Gastrocnemius medialis (tissue), 4 donors: ENCODE measurements around the gene WSCD2. TPM values are rescaled to one million over a fixed set of nuclear protein-coding genes. Genes with fewer than 3 reads are reported as not detected.

Source experiments
- ATAC-seq, 2 donors: fragments of 150-250 bp; one replicate each; pipeline ENCODE4 v1.9.1; 2016
- DNase-seq, 2 donors: peaks; one replicate each; pipeline ENCODE4 v3.0.0-alpha.2; 2019
- H3K27ac ChIP-seq, 4 donors: fragments of 200-600 bp; sonication (generic); 1 replicate in 1 of 4; 2 replicates in 3 of 4; pipeline ENCODE4 v1.5.1; 2016 to 2018; ENCODE audit warnings: mild to moderate bottlenecking in 2 of 4, moderate library complexity in 1 of 4
- H3K27me3 ChIP-seq, 3 donors: fragments of 200-600 bp; sonication (generic) in 2 of 3; 1 replicate in 1 of 3; 2 replicates in 2 of 3; pipeline versions ENCODE4 v1.5.1 to v1.6.0; 2016 to 2019; ENCODE audit warnings: mild to moderate bottlenecking in 1 of 3, moderate library complexity in 1 of 3
- H3K36me3 ChIP-seq, 2 donors: fragments of 200-600 bp; sonication (generic) in 1 of 2; one replicate each; pipeline ENCODE4 v1.5.1; 2017 to 2018
- H3K4me1 ChIP-seq, 2 donors: fragments of 200-600 bp; sonication (generic) in 1 of 2; one replicate each; pipeline ENCODE4 v1.5.1; 2016 to 2017; ENCODE audit warnings: mild to moderate bottlenecking in 2 of 2
- H3K4me3 ChIP-seq, 4 donors: fragments of 200-600 bp; sonication (generic) in 3 of 4; 1 replicate in 1 of 4; 2 replicates in 3 of 4; pipeline ENCODE4 v1.5.1; 2016 to 2019; ENCODE audit warnings: mild to moderate bottlenecking in 2 of 4
- H3K9me3 ChIP-seq, 3 donors: fragments of 200-600 bp; sonication (generic) in 2 of 3; 1 replicate in 1 of 3; 2 replicates in 2 of 3; pipeline ENCODE4 v1.5.1; 2016 to 2019
- CTCF ChIP-seq, 5 experiments: fragments of 450-650 bp in 3 of 5; fragments of 200-600 bp in 2 of 5; sonication (generic) in 2 of 5; IDR thresholded peaks in 4 of 5; conservative IDR thresholded peaks in 1 of 5; 1 replicate in 4 of 5; 2 replicates in 1 of 5; pipeline ENCODE4 v1.5.1; 2016 to 2019; ENCODE audit warnings: antibody characterized with exemption in 5 of 5, mild to moderate bottlenecking in 3 of 5, moderate library complexity in 3 of 5
- POLR2A ChIP-seq, 2 donors: fragments of 450-650 bp; IDR thresholded peaks; one replicate each; pipeline ENCODE4 v1.6.1; 2017; ENCODE audit warnings: antibody characterized with exemption in 2 of 2, mild to moderate bottlenecking in 2 of 2, moderate library complexity in 2 of 2
- in situ Hi-C, 4 donors: fragments of 200-750 bp; cut with MboI; loops; one replicate each; pipeline versions ENCODE4 v1.15.0 to v1.8.0; 2017; ENCODE audit warnings: low sequenced_read_pairs in 4 of 4
- intact Hi-C: fragments of 100-400 bp; cut with DNase I; formaldehyde crosslinking; loops from one replicate; pipeline ENCODE4 v1.15.1; 2023; ENCODE audit warnings: low total_unique reads
- total RNA-seq, 4 donors: library from RNA; depleted of rRNA; stranded (reverse); fragments of >200 nt; gene quantifications; one replicate each; pipeline versions ENCODE4 v1.1.0 to v1.2.3, GENCODE V29; 2016

Gene WSCD2
- total RNA-seq, 4 donors from 2014 or later: 0.10 TPM; not detected in 3

GRCh38 chr12:108289350-108290161, 160.5 kb downstream of the WSCD2 start:
- H3K27ac ChIP-seq: peak overlapping the region in 3 of 4 donors; percentile 25 to 63 (median 59)
- TF ChIP-seq POLR2A (IDR thresholded peaks at IDR 0.05) (no peak), CTCF (IDR thresholded peaks at IDR 0.05 in 4 of 5, conservative IDR thresholded peaks at IDR 0.05 in 1 of 5) (no peak)
- peak; percentile 52 to 67 for DNase-seq
- peak; percentile 78 to 84 for ATAC-seq
- in situ Hi-C loops: no loop called here
- no peaks in the 10 kb centered on the region for H3K27me3 ChIP-seq
- H3K9me3 ChIP-seq: no peaks in the 10 kb centered on the region
- no peak overlapping the region for H3K4me3 ChIP-seq
- intact Hi-C loops: no loop called here
- peaks cover 0 to 5% of the 10 kb centered on the region in 2 donors for H3K4me1 ChIP-seq
- H3K36me3 ChIP-seq: no peaks in the 10 kb centered on the region

DNA sequence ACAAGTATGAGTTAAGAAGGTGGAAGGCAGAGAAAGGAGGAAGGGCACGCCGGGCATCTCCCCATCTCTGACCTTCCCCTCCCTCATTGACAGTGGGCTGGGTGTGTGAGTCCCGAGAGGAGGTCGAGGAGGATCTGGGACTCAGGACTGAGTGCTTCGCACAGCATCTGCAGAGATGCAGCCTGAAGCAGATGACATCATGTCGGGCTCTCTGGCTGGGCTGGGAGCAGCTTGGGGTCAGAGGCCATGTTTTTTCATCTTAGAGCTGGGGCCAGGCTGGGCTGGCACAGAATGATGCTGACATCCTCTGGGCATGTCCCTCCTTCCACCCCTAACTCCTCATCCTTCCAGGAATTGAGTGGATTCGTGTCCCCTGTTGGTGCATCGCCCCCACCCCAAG, 166.6 kb downstream of the WSCD2 start:
- intact Hi-C loops (no loop called here), in situ Hi-C loops (no loop called here)
- Histone ChIP-seq H3K27me3 (no peaks in the 10 kb centered on the region), H3K36me3 (no peaks in the 10 kb centered on the region), H3K4me1 (no peaks in the 10 kb centered on the region), H3K9me3 (no peaks in the 10 kb centered on the region), H3K27ac (no peak overlapping the region), H3K4me3 (no peak overlapping the region)
- TF ChIP-seq CTCF (IDR thresholded peaks at IDR 0.05 in 4 of 5, conservative IDR thresholded peaks at IDR 0.05 in 1 of 5): no peak
- TF ChIP-seq POLR2A (IDR thresholded peaks at IDR 0.05): no peak
- DNase-seq: no peak
- ATAC-seq: no peak

GRCh38 chr12:108296945-108297344, 167.9 kb downstream of the WSCD2 start:
- intact Hi-C loops (no loop called here), in situ Hi-C loops (no loop called here)
- TF ChIP-seq CTCF (IDR thresholded peaks at IDR 0.05 in 4 of 5, conservative IDR thresholded peaks at IDR 0.05 in 1 of 5): no peak
- no peak for TF ChIP-seq POLR2A (IDR thresholded peaks at IDR 0.05)
- H3K4me1 ChIP-seq: peaks cover 0 to under 1% of the 10 kb centered on the region in 2 donors
- H3K27ac ChIP-seq: no peak overlapping the region
- H3K27me3 ChIP-seq: no peaks in the 10 kb centered on the region
- no peaks in the 10 kb centered on the region for H3K9me3 ChIP-seq
- H3K4me3 ChIP-seq: no peak overlapping the region
- ATAC-seq (no peak), DNase-seq (no peak)
- H3K36me3 ChIP-seq: no peaks in the 10 kb centered on the region

DNA sequence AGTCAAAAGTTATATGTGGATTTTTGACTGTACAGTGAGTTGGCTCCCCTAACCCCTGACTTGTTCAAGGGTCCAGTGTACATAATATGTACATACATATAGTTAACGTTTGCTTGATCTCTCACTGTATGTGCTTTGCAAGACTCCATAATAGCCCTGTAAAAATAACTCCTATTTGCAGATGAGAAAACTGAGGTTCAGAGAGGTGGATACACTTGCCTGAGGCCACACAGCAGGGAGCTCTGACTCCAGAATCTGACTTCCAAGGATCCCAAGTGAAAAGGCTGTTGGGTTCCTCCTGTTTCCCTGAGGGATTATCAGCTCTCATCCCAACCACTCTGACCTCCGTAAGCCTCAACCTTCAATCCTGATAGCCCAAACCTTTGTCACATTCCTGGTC, 168.3 kb downstream of the WSCD2 start:
- H3K4me3 ChIP-seq: no peak overlapping the region
- DNase-seq: no peak
- H3K9me3 ChIP-seq: no peaks in the 10 kb centered on the region
- H3K27me3 ChIP-seq: no peaks in the 10 kb centered on the region
- no peaks in the 10 kb centered on the region for H3K36me3 ChIP-seq
- intact Hi-C loops (no loop called here), in situ Hi-C loops (no loop called here)
- TF ChIP-seq POLR2A (IDR thresholded peaks at IDR 0.05): no peak
- TF ChIP-seq CTCF (IDR thresholded peaks at IDR 0.05 in 4 of 5, conservative IDR thresholded peaks at IDR 0.05 in 1 of 5): no peak
- no peak overlapping the region for H3K27ac ChIP-seq
- H3K4me1 ChIP-seq: peaks cover 4 to 6% of the 10 kb centered on the region in 2 donors
- ATAC-seq: no peak
